Muscle of arm (tissue), 12 donors: ENCODE measurements around the gene TMEM218. TPM values are rescaled to one million over a fixed set of nuclear protein-coding genes. Genes with fewer than 3 reads are reported as not detected.

Experiments
- DNase-seq: peaks from one replicate; pipeline ENCODE4 v3.0.0-alpha.2; 2013
- polyA plus RNA-seq, 12 donors: library from polyadenylated mRNA; unstranded; fragments of 120-200 nt; gene quantifications; one replicate each; pipeline ENCODE4 v1.2.1, GENCODE V29; 2013; ENCODE audit not compliant: insufficient read length in 12 of 12

Gene TMEM218
- polyA plus RNA-seq, 12 donors: 14.4 to 29.8 (median 24.5) TPM; not detected in 1

- no peak for DNase-seq
These were observed 21.2 kb upstream of the TMEM218 start for GRCh38 chr11:125132596-125132995.

GRCh38 chr11:125132071-125132470, 20.6 kb upstream of the TMEM218 start:
- DNase-seq: no peak

- DNase-seq: no peak
These were observed 18.0 kb upstream of the TMEM218 start for GRCh38 chr11:125129316-125129993.

GRCh38 chr11:125128450-125128849, 17.0 kb upstream of the TMEM218 start:
- no peak for DNase-seq

- no peak for DNase-seq
These were observed 13.2 kb upstream of the TMEM218 start for GRCh38 chr11:125124618-125124992.

- peak; percentile 26 for DNase-seq
These were observed 12.7 kb upstream of the TMEM218 start for GRCh38 chr11:125123947-125124617.

- DNase-seq: no peak
These were observed 11.9 kb upstream of the TMEM218 start for GRCh38 chr11:125123194-125123946.

GRCh38 chr11:125117429-125117828, 6.0 kb upstream of the TMEM218 start:
- DNase-seq: no peak

- no peak for DNase-seq
These were observed 3.1 kb upstream of the TMEM218 start for GRCh38 chr11:125114518-125114917.

GRCh38 chr11:125112208-125112604, 780 bp upstream of the TMEM218 start:
- no peak for DNase-seq

- DNase-seq: no peak
These were observed 454 bp downstream of the TMEM218 start for GRCh38 chr11:125111001-125111342.

- no peak for DNase-seq
These were observed 920 bp downstream of the TMEM218 start for GRCh38 chr11:125110506-125110905.

GRCh38 chr11:125108469-125108868, 3.0 kb downstream of the TMEM218 start:
- DNase-seq: no peak

- no peak for DNase-seq
These were observed 5.5 kb downstream of the TMEM218 start for GRCh38 chr11:125105926-125106325.

- no peak for DNase-seq
These were observed 8.9 kb downstream of the TMEM218 start for GRCh38 chr11:125102510-125102909.

GRCh38 chr11:125102025-125102424, 9.4 kb downstream of the TMEM218 start:
- DNase-seq: no peak

- no peak for DNase-seq
These were observed 9.8 kb downstream of the TMEM218 start for GRCh38 chr11:125101596-125101995.

- DNase-seq: no peak
These were observed 11.3 kb downstream of the TMEM218 start for GRCh38 chr11:125100136-125100535.

- DNase-seq: no peak
These were observed 16.7 kb downstream of the TMEM218 start for GRCh38 chr11:125094731-125095130.

- DNase-seq: no peak
These were observed 17.9 kb downstream of the TMEM218 start for GRCh38 chr11:125093502-125093901.

GRCh38 chr11:125092669-125093068, 18.8 kb downstream of the TMEM218 start:
- DNase-seq: no peak

GRCh38 chr11:125091877-125092664, 19.4 kb downstream of the TMEM218 start:
- DNase-seq: no peak
